Right lobe of liver (tissue), 4 donors: ENCODE results near the gene ALDH18A1.

ENCODE experiments used
- POLR2A ChIP-seq: fragments of 450-650 bp; IDR thresholded peaks from one replicate; pipeline ENCODE4 v1.6.1; 2017; ENCODE audit warnings: antibody characterized with exemption, mild to moderate bottlenecking
- TF ChIP-seq, protein P1 (sequence below), 4 donors: fragments of 200-600 bp in 3 of 4; fragments of 450-650 bp in 1 of 4; IDR thresholded peaks; one replicate each; pipeline versions ENCODE4 v1.5.1 to v1.8.0; 2016 to 2022; ENCODE audit warnings: antibody characterized with exemption in 4 of 4, mild to moderate bottlenecking in 2 of 4
- donor health status: DM: no; HTN: no; CAD: no.
- donor health status: DM: no; HTN: no; CAD: no.
- donor health status: DM: no; HTN: yes; CAD: no.

DNA sequence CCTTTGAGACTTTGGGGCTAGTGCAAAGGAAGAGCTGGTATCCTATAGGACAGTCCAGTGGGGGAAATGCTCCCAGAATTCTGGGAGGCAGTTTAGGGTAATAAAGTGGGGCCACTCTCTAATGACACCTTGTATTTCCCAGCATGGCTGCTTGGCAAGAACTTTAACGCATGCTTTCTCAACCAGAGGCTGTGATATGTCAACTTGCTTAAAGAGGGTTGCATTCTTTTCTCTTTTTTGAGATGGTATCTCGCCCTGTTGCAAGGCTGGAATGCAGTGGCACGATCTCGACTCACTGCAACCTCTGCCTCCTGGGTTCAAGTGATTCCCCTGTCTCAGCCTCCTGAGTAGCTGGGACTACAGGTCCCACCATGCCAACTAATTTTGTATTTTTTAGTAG is 38.4 kb downstream of the ALDH18A1 start:
- TF ChIP-seq, protein P1, sequence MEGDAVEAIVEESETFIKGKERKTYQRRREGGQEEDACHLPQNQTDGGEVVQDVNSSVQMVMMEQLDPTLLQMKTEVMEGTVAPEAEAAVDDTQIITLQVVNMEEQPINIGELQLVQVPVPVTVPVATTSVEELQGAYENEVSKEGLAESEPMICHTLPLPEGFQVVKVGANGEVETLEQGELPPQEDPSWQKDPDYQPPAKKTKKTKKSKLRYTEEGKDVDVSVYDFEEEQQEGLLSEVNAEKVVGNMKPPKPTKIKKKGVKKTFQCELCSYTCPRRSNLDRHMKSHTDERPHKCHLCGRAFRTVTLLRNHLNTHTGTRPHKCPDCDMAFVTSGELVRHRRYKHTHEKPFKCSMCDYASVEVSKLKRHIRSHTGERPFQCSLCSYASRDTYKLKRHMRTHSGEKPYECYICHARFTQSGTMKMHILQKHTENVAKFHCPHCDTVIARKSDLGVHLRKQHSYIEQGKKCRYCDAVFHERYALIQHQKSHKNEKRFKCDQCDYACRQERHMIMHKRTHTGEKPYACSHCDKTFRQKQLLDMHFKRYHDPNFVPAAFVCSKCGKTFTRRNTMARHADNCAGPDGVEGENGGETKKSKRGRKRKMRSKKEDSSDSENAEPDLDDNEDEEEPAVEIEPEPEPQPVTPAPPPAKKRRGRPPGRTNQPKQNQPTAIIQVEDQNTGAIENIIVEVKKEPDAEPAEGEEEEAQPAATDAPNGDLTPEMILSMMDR (IDR thresholded peaks at IDR 0.05): no peak
- no peak for TF ChIP-seq POLR2A
